Subcutaneous adipose tissue (tissue), 4 donors: ENCODE data around the gene ANAPC16. TPM values are rescaled to one million over a fixed set of nuclear protein-coding genes. Genes with fewer than 3 reads are reported as not detected.

ENCODE experiments used
- total RNA-seq, 4 donors: library from RNA; depleted of rRNA; stranded (reverse); fragments of >200 nt; gene quantifications; one replicate each; pipeline ENCODE4 v1.1.0, GENCODE V29; 2016
- TF ChIP-seq, protein P1 (sequence below): fragments of 450-650 bp; IDR thresholded peaks from one replicate; pipeline ENCODE4 v1.5.1; 2016; ENCODE audit warnings: low read depth, mild to moderate bottlenecking, control low read depth, antibody characterized with exemption, moderate library complexity

ANAPC16 gene
- total RNA-seq, 4 donors from 2014 or later = 80.4 to 130 (median 110) TPM

DNA sequence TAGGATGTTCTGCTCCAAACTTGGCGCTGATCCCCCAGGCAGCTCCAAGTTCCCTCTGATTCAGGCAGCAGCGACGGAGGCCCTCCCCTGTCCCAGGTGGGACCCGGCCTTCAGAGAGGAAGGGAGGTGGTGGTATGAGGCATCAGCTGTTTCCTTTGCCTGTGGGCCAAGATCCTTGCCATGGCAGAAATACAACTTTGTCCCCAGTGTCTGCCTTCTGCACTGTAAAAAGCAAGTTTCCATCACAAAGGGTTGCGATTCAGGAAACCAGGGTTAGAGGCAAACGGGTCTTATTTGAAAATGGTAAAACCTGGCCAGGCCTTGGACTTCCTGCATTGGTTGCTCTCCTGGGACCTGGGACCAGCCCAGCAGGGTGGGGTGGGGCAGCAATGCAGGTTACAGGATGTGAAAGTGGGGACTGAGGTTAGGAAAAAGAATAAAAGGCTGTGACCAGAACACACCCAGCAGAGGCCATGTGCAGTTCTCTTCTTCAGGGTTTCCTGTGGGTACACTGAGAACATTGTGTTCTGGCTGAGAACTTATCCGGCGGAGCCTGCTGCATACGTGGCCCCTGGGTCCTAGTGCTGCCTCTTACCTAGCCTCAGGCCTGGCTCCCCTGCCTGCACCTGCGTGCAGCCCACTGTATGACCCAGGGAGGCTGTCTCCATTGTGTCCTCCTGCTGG, 32.8 kb downstream of the ANAPC16 start:
- TF ChIP-seq, protein P1, sequence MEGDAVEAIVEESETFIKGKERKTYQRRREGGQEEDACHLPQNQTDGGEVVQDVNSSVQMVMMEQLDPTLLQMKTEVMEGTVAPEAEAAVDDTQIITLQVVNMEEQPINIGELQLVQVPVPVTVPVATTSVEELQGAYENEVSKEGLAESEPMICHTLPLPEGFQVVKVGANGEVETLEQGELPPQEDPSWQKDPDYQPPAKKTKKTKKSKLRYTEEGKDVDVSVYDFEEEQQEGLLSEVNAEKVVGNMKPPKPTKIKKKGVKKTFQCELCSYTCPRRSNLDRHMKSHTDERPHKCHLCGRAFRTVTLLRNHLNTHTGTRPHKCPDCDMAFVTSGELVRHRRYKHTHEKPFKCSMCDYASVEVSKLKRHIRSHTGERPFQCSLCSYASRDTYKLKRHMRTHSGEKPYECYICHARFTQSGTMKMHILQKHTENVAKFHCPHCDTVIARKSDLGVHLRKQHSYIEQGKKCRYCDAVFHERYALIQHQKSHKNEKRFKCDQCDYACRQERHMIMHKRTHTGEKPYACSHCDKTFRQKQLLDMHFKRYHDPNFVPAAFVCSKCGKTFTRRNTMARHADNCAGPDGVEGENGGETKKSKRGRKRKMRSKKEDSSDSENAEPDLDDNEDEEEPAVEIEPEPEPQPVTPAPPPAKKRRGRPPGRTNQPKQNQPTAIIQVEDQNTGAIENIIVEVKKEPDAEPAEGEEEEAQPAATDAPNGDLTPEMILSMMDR = no peak

DNA sequence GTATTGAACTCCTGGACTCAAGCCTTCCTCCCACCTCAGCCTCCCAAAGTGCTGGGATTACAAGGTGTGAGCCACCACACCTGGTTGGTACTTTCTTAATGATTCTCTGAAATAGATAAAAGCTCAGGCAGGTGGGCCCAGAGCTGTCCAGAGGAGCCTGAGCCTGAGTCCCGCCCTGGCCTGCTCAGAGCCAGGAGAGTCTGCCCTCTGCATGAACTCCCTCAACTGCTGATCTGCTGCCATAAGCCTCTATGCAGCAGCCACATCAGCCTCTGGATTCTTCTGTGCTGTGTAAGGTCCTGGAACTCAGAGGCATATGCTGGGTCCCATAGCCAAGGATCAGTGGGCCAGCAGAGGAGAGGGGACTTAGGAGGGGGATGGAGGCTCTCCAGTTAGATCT, 34.9 kb downstream of the ANAPC16 start:
- TF ChIP-seq, protein P1 = no peak

DNA sequence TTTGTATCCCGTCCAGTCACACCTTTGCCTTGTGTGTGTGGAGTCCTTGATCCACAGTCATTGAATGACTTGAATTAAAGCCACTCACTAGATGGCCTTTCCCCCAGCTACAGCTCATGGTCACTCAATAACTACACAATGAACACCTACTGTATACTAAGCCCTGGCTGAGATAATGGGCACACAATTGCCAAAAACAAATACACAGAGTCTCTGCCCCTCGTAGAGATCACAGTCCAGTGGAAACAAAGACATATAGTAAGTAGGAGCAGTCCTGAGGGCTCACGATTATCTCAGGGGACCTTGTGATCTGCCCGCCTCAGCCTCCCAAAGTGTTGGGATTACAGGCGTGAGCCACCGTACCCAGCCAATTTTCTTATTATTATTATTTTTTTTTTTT, 35.8 kb downstream of the ANAPC16 start:
- TF ChIP-seq, protein P1 = no peak

DNA sequence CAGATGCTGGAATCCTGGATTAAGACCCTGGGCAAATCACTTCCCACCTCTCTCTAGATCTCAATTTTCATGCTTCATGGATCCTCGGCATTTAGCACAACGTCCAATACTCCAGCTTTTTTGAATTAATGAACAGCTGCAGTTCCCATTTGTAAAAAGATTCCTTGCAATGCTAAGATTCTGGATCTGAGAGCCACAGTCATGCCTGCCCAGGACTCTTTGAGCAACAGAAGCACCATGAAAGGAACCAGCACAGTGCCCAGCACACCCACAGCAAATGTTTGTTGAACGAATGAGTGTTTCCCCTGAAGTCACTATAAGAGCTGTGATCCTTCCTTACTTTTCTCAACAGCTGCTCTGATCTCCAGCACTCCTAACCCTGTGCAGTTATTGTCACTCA, 37.2 kb downstream of the ANAPC16 start:
- TF ChIP-seq, protein P1 = no peak

DNA sequence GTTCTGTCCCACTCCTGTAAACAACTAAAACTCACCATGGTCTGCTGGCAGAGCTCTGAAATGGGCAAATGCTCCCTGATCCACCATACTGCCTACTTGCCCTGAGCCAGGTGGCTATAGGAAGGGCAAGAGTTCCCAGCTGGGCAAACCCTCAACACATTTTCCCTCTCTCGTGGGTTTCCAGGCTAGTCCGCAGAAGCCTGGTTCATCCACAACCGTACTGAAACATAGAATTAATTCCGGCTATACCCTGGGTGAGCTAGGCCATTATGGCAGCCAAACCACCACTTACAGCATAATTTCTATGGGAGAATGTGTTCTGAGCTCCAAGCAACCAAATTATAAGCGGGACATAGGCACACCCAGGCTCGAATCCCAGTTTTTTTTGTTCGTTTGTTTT, 37.8 kb downstream of the ANAPC16 start:
- TF ChIP-seq, protein P1 = no peak

DNA sequence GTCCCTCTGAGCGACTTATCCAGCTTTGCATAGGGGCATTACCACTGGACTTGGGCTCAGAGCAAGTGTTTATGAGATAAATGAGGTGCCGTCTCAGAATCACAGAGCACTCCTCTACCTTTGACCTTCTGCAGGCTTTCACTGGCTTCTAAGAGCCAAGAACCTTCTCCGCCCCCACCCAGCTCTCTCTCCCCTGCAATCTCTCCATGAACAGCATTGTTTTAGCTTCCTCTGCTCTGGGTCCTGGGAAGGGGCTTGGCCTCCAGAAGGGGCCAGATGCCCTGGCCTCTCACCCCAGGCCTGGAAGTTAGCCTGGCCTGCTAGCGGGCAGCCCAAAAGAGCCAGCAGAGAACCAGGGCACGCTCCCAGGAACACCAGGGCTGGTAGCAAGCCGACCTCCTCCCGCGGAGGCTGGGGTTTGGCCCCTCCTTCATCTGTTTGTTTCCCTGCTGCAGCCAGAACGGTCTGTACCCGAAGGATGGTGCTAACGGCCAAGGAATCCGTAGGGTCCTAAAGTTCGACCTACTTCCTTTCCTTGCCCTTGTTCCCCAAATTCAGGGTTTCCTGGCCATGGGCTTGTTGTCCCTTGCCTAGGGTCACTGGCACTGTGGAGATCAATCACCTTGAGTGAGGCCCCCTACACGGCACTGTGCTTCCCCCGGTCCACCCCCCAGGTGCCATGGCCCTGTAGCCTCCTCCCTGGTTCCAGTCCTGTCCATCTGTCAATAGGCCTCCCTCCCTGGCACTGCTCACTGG, 39.2 kb downstream of the ANAPC16 start:
- TF ChIP-seq, protein P1 = no peak

DNA sequence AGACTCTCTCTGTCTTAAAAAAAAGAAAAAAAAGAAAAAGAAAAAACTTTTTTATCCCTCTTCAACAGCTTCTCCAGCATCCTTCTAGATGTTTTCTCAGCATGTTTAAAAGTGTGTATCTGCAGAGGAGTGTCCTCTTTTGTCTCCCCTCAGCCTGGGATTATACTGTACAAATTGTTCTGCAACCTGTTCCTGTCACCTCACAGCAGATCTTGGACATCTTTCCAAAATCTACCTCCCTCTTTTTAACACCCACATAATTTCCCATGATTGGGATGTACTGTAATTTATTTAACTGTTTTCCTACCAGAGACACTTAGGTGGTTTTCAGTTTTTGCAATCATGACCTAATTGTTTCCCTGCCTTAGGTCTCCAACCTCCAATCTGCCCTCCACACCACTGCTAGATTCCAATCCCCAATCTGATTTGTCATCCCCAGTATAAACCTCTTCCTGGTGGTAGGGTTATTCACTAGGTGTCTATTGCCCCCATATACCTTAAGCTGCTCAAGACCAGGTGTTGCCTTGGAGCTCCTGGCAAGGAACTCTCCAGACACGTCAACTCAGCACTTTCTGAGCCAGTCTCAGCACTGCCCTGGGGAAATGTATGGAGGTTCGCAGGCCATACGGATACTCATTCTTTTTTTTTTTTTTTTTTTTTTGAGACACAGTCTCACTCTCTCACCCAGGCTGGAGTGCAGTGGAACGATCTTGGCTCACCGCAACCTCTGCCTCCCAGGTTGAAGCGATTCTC, 40.3 kb downstream of the ANAPC16 start:
- TF ChIP-seq, protein P1 = no peak
